ENCODE measurements around the gene TNC.

Gene TNC

DNA sequence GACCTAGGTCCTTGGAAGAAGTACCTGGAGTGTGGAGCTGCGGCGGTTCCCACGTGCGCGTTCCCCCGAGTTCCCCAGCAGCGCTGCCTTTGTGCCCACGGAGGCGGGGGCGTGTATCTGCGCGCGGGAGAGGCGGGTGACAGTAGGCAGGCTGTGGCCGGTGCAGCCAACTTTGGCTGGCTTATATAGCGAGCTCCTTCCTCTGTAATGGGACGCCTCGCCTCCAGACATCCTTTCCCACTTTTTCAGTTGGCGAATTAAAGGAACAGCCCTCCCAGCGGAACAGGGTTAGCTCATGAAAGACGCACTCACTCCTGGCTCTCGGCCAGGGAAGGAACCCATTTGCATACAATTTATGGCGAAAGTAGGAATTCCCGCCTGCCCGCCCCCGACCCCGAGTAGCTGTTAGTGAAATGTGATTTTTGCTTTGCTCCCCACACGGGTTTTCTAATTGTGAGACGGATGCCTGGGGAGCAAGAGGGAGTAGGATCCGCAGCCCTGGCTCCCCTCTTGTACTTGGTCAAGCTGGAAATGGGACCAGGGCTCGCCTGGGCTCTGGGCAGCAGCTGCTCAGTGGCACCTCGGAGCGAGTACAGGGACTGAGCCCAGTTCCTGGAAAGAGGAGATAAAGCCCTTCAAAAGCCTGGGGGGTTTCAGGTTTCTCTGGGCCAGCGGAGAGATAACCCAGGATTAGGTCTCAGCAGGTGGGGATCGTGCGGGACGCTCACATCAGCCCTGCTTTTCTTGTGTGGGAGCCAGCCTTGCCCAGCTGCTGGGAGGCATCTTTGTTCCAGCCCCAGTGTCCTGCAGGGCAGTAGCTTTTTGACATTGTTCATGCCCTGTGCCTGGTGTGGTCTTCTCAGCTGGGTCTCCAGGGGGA, at the start of gene TNC:
Gene TNC (minus strand): TSS at position 159 of the 880 bp plus-strand sequence. CDS start 27,139 bp downstream, outside the sequence.
- peak within 1 kb of the TSS in 18 of 21 experiments; percentile 29 to 86 (median 62) for H3K27ac ChIP-seq
- H3K4me3 ChIP-seq = peak within 1 kb of the TSS; percentile 13 to 37 (median 26)

DNA sequence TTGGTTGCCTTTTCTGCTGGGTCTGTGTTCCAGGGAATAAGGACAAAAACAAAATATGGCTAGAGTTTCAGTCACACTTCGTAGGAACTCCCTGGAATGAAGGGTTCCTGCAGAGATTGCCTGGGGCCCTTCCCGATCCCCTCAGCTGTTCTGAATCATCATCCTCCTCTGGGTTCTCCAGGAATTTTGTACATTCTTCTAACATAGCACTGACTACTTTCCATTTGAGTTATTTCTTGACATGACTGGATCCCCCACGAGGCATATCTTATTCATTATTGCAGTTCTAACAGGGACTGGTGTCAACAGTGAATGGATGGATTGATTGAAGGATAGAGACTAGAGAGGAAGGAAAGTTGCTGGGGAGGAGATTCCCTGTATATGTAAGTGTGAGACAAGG, 49.2 kb upstream of the TNC start:
- peak overlapping the region in 2 of 21 experiments; percentile 9 to 52 for H3K27ac ChIP-seq
- H3K4me3 ChIP-seq = no peak overlapping the region

DNA sequence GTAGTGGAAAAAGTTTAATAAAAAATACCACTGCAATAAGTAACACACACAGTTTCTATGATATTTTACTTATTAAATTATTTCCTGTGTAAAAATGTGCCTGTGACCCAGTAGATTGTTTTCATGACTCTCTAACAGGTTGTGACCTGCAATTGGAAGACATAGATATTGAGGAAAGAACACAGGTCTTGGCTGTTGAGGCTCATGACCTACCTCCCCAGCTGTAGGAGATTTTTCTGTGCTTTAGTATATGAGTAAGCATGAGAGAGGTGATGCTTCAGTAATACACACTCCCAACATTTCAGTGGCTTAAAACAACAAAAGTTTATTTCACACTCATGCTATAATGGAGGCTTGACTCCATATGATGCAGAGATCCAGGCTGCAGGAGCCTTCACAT, 47.3 kb upstream of the TNC start:
- Histone ChIP-seq H3K27ac (peak overlapping the region in 1 of 21 experiments; percentile 30), H3K4me3 (no peak overlapping the region)

DNA sequence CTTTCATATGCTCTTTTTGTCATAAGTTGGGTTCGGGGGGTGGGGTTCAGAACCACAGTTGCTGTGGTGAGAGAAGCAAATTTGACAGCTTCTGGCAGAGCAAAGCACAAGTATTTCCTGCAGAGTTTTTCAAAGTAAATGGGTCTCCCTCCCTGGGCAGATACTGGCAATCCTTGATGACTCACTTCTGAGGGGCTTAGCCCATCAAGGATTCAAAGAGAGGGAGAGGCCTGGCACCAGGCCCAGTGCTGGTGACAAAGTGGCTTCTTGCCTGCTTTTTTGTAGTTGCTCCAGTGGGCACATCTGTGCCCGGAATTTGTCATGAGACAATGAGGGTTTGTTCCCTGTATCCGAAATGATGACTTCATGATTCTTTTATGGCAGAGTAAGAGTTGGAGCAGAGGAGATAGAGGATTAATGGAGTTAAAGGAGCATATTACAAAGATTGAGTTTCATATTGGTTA, 46.6 kb upstream of the TNC start:
- Histone ChIP-seq H3K4me3 (no peak overlapping the region), H3K27ac (peak overlapping the region in 4 of 21 experiments; percentile 6 to 69 (median 33))

DNA sequence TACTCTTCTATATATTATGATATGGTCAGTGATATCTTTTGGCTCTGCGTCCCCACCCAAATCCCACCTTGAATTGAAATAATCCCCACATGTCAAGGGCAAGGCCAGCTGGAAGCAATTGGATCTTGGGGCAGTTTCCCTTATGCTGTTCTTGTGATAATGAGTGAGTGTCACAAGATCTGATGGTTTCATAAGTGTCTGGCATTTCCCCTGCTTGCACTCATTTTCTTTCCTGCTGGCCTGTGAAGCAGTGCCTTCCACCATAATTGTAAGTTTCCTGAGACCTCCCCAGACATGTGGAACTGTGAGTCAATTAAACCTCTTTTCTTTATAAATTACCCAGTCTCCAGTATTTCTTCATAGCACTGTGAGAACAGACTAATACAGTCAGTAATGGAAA, 45.0 kb upstream of the TNC start:
- peak overlapping the region in 2 of 21 experiments; percentile 20 to 49 for H3K27ac ChIP-seq
- H3K4me3 ChIP-seq = no peak overlapping the region

DNA sequence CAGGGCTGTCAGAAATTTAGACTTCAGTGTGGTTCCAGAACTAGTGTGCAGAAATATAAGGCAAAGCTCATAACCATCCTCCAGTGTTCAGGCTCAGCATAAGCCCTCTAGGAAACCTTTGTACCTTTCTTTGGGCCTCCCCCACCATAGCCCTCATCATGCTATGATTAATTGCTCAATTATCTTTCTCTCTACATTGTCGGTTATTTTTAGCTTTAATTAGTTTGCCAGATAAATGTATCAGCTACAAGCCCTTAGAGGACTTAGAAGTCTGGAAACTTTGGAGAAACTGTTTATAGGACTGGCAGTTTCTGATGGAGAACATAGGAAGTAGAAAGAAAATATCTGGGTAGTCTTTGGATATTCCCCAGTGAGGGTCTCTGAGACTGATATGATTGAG, 43.5 kb upstream of the TNC start:
- H3K27ac ChIP-seq = no peak overlapping the region

DNA sequence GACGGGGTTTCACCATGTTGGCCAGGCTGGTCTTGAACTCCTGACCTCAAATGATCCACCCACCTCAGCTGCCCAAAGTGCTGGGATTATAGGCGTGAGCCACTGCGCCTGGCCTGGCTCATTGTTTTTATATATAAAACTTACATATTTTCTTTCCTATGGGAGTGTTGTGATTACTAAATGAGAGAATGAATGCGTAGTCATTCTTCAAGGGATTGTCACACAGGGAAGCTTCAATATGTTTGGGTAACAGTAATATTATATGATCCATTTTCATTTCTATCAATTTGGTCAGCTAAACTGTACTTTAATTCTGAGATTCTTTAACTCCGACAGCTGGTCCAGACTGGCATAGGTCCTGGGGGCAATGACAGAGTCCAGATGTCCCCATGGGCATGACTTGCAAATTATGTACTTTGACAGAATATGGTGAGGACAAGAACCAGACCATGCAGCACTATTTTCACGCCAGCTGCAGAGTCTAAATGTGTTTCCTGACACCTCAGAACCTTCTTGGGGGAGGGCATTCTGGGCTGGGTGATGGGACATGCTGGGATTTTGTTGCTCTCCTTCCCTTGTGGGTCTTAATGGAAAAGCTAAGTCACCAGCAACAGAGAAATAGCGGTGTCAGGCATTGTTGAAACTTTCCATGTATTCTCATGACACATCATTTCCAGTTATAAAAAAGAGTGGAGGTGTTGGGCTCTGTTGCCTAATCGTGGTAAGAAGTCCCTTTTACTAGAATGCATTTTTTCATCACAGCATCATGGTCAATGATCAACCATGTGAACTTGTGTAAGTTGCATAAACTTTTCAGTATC, 40.9 kb upstream of the TNC start:
- Histone ChIP-seq H3K4me3 (no peak overlapping the region), H3K27ac (peak overlapping the region in 4 of 21 experiments; percentile 1 to 22 (median 8))

More for the DNA sequence above, 43.5 kb upstream of the TNC start:
- no peak overlapping the region for H3K4me3 ChIP-seq

DNA sequence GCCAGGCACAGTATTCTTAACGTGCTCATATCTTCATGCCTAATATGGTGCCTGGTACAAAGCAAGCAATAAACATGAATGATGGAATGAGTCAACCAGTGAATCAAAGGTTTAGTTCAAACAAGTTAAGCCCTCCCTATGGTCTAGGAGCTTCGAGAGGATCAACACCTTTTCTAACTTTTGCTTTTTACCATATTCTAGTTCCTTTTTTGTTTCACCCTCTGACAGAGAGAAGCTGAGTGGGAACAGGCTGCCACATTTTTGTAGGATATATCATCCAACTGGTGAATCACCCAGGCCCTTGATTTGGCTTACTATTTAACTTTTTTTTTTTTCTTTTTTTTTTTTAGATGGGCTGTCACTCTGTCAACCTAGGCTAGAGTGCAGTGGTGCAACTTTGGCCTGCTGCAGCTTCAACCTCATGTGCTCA, 39.3 kb upstream of the TNC start:
- Histone ChIP-seq H3K27ac (peak overlapping the region in 4 of 21 experiments; percentile 17 to 65 (median 34)), H3K4me3 (no peak overlapping the region)

DNA sequence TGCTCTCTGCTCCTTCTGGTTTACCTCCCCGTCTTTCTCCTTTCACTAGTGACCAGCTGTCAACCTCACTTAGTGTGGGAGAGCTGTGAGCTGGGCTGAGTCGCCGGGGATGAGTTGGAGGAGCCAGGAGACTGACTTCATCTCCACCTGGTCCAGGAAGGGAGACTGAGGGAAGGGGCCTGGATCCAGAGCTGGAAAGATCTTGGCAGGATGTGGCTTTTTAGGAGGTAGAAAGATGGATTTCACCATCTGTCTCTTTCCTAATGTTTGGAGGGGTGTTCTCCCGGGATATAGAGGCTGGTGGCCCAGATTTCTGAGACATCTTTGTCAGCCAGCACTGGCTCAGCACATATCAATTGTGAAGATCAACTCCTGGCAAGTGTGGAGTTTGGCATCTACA, 37.1 kb upstream of the TNC start:
- Histone ChIP-seq H3K4me3 (no peak overlapping the region), H3K27ac (peak overlapping the region in 4 of 21 experiments; percentile 8 to 79 (median 28))

DNA sequence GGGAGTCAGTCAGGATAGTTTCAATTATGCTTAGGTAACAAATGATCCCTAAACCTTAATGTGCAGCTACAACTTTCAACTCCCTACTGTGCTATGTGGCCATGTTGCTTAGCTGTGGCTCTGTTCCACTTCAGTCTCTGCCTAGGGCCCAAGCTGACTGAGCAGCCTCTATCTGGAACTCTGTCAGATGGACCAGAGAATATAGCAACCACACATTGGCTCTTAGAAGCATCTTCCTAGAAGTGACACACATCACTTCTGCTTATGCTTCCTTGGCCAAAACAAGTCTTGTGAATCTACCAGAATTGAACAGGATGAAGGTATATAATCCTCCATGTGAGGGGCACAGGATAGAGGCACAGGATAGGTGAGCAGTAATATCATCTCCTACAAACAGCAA, 36.7 kb upstream of the TNC start:
- H3K4me3 ChIP-seq = no peak overlapping the region
- H3K27ac ChIP-seq = peak overlapping the region in 3 of 21 experiments; percentile 11 to 79 (median 44)

DNA sequence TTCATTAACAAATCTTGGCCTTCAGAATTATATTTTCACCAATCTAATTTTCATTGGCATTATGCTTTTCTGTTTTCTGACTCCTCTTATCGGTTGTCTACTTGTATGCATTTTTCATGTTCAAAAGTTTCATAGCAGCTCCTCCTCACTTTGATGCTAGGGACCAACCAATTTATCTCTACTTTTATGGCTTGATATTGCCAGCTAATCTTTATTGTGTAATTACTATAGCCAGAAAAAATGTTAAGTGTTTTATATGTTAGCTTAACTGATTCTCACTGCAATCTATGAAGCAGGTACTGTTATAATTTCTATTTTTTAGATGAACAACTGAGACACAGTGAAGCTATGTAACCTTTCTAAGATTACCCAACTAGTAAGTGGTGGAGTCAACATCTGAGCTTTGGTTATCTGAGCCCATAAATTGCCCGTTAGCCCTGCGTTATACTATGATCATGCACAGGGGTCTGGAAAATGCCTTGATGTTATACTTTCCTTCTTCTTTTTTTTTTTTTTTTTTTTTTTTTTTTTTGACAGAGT, 34.4 kb upstream of the TNC start:
- Histone ChIP-seq H3K27ac (no peak overlapping the region), H3K4me3 (no peak overlapping the region)

DNA sequence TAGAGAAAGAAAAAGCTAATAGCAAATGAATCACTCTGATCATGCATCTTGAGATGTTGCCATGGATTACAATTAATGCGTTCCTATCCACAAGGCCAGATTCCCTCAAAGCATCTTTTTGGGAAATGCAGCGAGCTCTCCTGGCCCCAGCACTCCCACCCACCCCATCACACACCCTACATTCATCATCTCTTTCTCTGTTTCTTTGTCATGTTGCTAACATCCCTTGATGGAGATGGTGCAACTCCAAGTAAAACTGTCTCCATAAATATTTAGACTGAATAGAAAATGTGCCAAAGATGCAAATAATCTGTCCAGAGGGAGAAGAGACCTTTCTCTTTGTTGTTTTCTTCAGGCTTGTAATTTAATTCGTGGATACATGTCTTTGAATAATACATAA, 30.8 kb upstream of the TNC start:
- H3K27ac ChIP-seq = no peak overlapping the region
- no peak overlapping the region for H3K4me3 ChIP-seq

DNA sequence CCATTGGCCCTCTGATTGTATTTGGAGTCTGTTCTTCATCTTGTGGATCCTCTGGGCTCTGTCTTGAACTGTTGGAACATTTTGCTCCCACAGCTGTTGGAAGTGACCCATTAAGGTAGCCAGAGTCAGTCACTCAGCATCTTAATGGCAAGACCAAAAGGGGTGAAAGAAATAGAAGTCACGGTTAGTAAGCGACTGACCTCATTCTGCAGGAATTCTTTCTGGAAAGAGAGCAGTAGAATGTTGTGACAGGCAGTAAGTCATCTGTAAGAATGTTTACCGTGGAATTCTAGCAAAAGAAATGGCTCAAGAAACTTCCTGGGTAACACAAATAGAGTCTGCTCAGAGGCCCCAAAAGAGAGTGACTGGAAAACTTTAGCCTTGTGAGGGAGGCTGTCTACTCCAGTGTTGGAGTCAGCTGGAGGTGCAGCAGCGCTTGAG, 28.6 kb upstream of the TNC start:
- H3K27ac ChIP-seq = peak overlapping the region in 2 of 21 experiments; percentile 14 to 15
- H3K4me3 ChIP-seq = no peak overlapping the region

DNA sequence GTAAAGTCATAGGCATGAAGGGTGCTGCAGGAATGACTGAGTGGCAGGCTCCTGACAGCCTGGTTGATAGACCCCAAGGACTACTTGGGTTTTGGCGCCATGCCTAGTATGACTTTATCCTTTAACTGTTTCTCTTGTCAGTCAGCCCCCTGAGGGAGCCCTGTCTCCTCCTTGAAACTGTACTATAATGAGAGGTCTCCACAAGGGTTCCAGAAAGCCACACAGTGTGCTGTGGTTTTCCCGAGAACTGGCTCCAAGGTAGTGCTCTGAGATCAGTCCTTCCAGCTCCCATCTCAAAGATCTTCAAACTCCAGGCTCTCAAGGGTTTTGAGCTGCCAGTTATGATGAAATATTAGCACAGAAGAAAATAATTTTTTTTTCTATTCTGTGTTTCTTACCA, 26.7 kb upstream of the TNC start:
- H3K27ac ChIP-seq = no peak overlapping the region
- H3K4me3 ChIP-seq = no peak overlapping the region

DNA sequence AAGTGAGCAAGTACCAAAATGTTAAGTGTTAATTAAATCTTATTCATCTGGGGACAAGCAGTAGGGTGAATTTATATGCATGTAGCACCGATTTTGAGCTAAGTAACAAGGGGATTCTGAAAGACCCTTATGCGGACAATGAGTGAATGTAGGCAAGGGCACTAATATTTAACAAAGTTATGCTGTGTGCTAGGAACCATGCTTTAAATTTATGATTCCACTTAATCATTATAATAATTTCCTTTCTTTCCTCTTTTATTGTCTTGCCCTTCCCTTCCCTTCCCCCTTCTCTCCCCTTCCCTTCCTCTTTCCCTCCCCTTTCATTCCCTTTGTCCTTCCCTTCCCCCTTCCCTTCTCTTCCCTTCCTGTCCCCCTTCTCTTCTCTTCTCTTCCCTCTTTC, 25.7 kb upstream of the TNC start:
- H3K4me3 ChIP-seq = no peak overlapping the region
- no peak overlapping the region for H3K27ac ChIP-seq

DNA sequence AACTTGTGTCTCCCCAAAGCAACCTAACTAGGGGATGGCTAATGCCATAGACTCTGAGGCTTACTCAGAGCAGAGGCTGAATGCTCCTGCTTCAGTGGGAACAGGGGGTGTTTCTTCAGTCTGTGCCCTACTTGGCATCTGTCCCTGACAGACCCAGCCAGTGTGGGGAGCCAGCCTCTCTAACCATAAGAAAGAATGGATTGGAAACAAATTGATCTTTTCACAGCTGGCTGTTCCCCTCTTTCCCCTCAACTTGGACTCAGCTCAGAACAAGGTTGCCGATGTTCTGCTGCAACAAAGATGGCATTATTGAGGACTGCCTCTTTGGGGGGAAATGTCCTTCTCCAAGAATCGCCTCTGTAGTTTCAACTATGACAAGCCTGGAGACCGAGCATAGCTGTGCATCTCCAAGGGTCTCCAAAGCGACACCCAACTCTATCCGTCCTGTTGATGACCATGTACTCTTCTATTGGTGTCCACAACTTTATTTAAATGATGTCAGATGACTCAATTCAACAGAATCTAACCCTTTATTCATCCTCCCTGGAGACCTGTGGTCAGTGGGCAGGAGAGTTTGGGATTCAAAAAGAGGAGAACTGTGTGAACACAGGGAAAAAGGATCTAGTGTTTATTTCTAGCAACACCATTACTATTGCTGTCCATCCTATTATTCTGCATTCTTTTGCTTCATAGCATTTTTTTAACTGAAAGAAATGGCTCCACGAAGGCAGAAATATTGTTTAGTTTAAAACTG, 24.7 kb upstream of the TNC start:
- no peak overlapping the region for H3K4me3 ChIP-seq
- no peak overlapping the region for H3K27ac ChIP-seq

DNA sequence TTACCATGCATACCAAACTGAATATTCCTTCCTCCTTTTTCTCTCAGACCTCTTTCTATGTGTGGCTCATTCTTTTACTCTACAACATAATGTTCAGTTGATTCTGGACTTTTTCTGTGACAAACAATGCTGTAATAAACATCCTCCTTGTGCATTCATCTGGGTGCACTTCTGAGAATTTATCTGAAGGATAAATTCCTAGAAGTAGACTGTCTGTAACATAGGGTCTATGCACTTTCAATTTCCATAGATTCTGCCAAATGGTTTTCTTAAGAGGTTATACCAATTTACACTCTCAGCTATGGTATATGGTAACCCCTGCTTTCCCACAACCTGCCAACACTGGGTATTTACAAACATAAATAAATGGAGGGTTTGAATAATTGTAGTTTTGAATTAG, 24.1 kb upstream of the TNC start:
- no peak overlapping the region for H3K4me3 ChIP-seq

DNA sequence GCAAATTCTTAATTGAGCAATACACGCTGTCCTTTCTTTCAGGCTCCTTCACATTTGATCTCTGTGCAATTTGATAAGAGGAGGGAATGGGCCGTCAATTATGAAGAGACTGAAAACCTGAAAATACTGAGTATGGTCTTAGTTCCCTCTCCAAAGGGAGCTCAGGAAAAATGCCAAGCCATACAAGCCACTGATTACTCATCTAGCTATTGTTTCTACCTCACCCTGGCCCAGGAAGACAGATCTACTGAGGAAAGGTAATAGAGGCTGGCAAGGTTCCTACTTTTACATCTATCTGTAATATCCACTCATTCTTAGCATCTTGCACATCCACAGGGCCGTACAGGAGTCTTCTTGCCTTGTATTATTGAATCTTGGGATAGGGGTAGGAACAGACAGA, 23.7 kb upstream of the TNC start:
- no peak overlapping the region for H3K27ac ChIP-seq
- no peak overlapping the region for H3K4me3 ChIP-seq

More for the DNA sequence above, 24.1 kb upstream of the TNC start:
- no peak overlapping the region for H3K27ac ChIP-seq

DNA sequence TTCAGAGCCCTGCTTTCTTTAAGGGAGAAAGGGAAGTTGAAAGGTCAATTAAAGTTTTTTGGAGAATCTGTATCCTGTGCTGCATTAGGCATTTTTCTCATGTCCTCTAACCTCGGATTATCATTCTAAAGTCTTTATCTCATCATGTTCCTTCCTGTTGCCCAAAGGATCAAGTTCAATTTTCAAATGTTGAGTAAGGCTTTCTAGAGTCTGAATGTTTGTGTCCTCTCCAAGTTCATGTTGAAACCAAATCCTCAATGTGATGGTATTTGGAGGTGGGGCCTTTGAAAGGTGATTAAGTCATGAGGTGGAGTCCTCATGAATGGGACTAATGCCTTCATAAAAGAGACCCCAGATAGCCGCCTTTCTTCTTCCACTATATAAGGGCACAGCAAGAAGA, 20.2 kb upstream of the TNC start:
- Histone ChIP-seq H3K27ac (no peak overlapping the region), H3K4me3 (no peak overlapping the region)
